Right ventricle myocardium inferior (tissue), 1 donor: Measurements from ENCODE around the gene PKIG. TPM values are rescaled to one million over a fixed set of nuclear protein-coding genes. Genes with fewer than 3 reads are reported as not detected.

Experiments
- ATAC-seq: fragments of 200-7000 bp; cut with Tn5 transposase; one replicate; pipeline ENCODE4 v1.9.1; 2020; ENCODE audit warnings: mild to moderate bottlenecking, moderate library complexity
- DNase-seq: peaks from one replicate; pipeline ENCODE4 v3.0.0; 2021; ENCODE audit errors: missing footprints
- intact Hi-C: fragments of 100-400 bp; cut with DNase I; formaldehyde crosslinking; loops from one replicate; pipeline ENCODE4 v1.11.0; 2022
- total RNA-seq: library from RNA; stranded (reverse); fragmentation: NEBNext Ultra II Directional; extraction: Animal tissue kit (Norgen Biotek cat#: 25700); gene quantifications from one replicate; pipeline ENCODE4 v1.2.1, GENCODE V29; 2021
- donor health status: DM: no; HTN: yes; CAD: no; lungs with severe emphysema.

Gene PKIG
- total RNA-seq, 1 donor from 2014 or later: 206 TPM

DNA sequence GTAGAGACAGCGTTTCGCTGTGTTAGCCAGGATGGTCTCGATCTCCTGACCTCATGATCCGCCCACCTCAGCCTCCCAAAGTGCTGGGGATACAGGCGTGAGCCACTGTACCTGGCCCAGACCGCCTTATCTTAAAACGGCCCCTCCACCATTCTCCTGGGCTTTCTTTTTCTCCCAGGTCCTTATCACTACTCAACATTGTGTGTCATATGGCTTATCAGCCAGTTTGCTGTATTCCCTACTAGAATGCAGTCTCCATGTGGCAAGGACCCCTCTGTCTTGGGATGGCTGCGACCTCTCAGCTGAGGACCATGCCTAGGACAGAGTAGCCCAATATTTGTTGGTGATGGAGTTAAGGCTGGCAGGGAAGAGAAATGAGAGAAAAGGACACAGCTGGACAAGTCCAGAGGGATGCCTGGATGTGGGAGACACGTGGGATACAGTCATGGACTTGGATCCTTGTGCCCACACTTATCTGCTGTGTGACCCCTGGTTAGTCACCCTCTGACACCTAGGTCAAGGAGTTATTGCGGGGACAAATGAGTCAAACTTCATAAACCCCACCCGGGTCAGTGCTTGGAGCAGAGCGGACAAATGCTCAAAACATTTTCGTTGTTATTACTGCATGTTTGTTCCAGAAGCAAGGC, 45.1 kb downstream of the PKIG start:
- intact Hi-C loops: no loop called here
- ATAC-seq (no peak), DNase-seq (no peak)

DNA sequence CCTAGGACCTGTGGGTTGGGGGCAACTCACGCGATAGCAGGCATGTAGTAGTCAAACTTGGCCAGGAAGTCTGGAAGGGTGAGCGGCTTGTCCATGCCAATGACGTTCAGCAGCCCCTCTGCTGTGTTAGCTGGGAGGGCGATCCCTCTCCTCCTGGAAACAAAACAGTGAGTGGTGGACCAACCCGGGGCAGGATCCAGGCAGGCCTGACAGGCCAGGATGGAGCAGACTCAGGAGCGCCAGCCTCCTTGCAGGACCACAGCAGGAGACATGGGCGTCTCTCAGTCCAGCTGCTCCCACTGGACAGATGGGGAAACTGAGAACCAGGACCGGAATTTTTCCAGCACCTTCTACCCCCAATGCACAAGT, 46.6 kb downstream of the PKIG start:
- intact Hi-C loops: no loop called here
- ATAC-seq (no peak), DNase-seq (peak; percentile 25)

DNA sequence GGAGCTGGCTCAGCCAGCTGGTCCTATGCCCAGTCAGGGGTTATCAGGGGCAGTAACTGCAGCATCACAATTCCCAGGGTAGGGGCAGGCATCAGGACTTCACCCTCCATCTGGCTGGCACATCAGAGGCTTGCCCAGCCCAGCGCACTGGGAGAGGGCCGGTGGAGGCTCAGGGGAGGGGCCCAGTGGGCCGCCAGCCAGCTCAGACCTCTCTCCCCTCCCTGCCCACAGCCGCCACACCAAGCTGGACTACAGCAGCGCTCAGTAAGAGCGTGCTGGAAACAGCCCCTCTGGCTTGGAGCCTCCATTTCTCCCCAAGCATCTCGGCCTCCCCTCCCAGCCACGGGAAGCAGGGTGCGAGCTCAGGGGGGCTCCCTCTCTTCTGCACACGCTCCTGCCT, 47.2 kb downstream of the PKIG start:
- ATAC-seq: no peak
- intact Hi-C loops: no loop called here
- peak; percentile 32 for DNase-seq

DNA sequence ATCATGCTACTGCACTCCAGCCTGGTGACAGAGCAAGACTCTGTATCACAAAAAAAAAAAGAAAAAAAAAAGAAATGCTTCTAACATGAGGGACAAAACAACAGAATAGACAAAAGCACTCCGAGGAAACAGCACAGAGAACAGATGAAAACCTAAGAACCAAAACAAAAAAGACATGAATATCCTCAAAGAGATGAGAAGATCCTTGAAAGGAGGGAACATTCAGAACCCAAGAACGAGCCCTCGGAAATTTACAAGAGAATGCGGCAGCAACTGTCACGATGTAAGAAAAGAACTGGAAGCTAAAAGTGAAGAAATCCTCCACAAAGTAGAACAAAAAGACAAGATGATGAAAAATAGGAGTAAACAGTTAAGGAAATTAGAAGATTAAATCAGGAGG, 47.9 kb downstream of the PKIG start:
- DNase-seq: no peak
- ATAC-seq: no peak
- intact Hi-C loops: no loop called here

DNA sequence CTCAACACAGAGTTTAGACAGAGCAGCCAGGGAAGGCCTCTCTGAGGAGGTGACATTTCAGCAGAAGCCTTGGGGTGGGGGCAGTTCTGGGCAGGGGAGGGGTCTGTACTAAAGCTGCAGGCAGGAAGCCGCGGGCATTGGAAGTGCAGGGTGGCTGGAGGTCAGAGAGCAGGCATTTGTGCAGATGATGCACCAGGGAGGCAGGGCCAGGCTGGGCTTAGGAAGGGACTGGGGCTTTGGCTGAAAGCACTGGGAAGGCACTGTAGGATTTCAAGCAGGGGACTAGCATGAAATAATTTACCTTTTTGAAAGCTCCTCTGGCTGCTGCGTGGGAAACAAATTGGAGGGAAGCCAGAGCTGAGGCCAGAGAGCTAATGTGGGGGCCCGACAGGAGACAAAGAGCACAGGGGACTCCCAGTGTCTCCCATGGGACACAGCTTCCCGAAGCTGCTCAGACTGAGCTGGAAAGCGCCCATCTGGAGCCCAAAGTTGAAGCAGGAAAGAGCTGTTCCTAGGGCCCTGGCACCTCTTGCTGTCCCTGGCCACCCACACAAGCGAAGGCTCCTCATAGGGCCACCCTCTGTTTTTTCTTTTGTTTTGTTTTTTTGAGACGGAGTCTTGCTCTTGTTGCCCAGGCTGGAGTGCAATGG, 49.8 kb downstream of the PKIG start:
- DNase-seq: peak; percentile 46
- intact Hi-C loops: no loop called here
- ATAC-seq: no peak

DNA sequence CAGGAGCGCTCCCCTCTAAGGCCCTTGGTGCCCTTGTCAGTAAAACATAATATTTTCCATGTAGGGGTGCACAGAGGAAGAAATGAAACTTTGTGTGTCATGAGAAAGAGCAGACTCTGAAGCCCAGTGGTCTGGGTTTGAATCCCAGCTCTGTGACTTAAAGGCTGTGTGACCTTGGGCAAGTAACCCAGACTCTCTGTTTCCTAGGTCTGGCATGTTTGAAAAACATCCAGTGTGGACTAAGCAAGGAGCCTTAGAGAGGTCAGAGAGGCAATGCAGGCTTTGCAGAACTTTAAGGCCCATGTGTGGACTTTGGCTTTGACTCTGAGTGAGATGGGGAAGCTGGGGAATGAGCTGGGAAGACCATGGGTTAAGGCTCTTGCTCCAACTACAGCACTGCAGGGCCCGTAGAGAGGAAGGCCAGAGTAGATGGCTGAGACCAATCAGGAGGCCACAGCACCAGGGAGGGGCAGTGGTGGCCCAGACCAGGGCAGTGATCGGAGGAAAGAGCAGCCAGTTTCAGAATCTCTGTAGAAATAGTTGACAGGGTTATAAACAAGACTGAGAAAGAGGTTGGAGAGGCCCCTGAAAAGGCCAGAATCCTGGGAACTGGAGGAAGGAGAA, 50.9 kb downstream of the PKIG start:
- intact Hi-C loops: no loop called here
- DNase-seq (peak; percentile 37), ATAC-seq (no peak)

DNA sequence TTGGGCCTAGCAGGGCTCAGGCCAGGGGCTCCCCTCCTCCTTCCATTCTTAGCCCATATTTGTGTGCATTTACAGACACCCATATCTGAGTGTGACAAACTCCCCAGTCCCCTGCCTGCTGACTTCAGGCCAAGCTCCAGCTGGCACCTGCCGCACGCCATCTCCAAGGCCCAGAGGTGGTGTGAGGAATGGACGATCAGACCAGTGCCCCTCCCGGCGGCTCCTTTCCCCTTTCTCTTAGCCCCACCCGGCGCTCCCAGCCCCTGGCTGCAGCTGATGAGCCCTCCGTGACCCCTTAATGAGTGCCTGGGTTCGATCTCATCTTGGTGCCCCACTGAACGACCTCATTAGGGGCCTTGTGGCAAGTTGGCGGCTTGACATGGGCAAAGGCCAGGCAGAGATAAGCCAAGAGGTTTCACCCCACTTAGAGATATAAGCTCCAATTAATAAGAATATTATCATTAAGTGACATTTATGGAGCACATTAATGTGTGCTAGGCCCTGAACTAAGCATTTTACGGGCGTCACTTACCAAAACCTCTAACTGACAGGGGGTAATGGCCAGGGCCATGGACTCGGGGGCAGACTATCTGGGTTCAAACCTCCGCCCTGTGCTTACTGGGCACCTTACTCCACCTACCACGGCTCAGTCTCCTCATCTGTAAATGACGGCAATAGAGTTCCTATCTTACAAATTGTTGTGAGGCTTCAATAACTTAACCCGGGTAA, 51.7 kb downstream of the PKIG start:
- intact Hi-C loops: no loop called here
- ATAC-seq (no peak), DNase-seq (peak; percentile 63)

DNA sequence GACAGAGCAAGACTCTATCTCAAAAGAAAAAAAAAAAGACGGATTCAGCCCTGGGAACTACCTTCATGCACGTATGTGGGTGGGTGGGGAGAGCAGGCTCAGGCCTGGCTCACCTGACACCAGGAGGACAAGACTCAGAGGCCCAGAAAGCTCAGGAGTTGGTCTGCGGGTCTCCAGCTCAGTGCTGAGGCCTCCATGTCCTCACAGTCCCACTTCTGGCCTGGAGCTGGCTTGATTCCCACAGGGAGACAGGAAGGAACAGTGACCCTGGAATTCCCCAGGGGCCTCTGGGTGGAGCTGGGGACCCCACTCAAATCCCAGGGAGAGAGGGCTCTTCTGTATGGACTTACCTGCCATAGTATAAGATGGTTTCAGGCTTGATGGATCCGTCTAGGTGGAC, 53.5 kb downstream of the PKIG start:
- no peak for ATAC-seq
- peak; percentile 43 for DNase-seq
- intact Hi-C loops: no loop called here

DNA sequence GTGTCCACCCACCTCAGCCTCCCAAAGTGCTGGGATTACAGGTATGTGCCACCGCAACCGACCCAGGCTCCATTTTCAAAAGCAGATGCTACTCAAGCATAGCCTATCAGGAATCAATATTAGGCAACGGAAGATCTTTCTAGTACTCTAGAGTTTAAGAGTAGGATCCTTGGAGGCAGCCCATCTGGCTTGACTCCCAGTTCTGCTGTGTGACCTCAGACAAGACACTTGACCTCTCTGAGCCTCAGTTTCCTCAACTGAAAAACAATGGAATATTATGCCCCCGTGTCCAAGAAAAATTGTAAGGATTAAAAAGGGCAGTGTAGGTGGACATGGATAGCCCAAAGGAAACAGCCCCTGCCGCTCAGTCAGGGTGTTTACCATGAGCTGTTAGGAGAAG, 54.7 kb downstream of the PKIG start:
- DNase-seq (peak; percentile 66), ATAC-seq (no peak)
- intact Hi-C loops: no loop called here

DNA sequence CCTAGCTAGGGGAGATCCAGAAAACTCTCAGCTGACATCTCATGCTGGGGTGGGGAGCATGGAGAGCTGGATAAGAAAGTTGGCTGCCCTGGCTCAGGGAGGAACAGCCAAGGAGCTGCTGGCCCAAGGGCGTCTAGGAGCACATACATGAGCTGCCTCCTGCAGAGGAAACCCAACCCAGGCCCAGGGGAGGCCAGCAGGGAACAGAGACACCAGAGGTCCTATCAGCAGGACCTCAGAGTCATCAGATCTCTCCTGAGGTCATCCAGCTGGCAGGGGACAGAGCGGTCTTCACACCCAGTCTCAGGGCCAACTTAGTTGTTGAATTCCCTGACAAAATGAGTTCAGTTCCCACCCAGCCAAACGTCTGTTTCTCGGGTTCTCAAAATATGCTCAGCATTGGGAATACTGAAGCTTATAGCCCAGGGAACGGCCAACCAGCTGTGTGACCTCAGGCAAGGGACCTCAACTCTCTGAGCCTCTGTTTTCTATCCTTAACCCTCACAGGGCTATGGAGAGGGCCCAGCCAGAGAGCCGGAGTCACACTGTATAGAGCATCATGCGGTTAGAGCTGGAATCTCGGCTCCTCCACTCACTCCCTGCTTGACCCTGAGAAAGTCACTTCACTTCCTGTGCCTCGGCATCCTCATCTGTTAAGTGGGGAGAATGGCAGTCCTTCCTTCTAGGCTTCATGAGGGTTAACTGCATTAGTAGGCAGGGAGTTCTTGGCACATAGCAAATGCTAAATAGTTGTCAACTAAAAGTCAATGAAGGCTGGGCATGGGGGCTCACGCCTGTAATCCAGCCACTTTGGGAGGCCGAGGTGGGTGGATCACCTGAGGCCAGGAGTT, 55.4 kb downstream of the PKIG start:
- intact Hi-C loops: no loop called here
- ATAC-seq (peak; percentile 95), DNase-seq (peak; percentile 93)

DNA sequence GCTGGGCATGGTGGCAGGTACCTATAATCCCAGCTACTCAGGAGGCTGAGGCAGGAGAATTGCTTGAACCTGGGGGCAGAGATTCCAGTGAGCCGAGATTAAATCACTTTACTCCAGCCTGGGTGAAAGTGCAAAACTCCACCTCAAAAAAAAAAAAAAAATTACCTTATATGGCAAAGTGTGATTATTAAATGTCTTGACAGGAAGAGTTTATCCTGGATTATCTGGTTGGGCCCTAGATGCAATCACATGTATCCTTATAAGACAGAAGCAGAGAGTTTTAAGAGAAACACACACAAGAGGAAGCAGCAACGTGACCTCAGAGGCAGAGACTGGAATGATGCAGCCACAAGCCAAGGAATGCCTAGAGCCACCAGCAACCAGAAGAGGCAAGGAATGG, 58.1 kb downstream of the PKIG start:
- no peak for ATAC-seq
- DNase-seq: no peak
- intact Hi-C loops: no loop called here

DNA sequence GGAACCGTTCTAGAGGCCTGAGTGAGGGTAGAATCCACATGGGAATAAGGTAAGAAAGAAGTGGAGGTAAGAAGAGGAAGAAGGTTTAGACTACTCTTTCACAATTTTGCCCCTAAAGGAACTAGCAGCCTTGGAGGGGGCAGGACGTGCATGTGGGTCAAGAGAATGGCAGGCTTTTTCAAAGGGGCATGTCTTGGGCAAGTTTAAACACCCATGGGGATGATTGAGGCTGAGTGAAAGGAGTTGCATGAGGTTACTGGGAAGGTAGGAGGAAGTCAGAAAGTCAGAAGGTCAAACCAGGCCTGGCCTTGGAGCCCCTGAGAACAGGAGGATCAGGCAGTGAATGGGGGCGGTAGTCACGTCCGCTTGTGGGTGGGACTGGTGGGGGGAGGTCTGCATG, 58.9 kb downstream of the PKIG start:
- intact Hi-C loops: no loop called here
- DNase-seq: no peak
- ATAC-seq: no peak

DNA sequence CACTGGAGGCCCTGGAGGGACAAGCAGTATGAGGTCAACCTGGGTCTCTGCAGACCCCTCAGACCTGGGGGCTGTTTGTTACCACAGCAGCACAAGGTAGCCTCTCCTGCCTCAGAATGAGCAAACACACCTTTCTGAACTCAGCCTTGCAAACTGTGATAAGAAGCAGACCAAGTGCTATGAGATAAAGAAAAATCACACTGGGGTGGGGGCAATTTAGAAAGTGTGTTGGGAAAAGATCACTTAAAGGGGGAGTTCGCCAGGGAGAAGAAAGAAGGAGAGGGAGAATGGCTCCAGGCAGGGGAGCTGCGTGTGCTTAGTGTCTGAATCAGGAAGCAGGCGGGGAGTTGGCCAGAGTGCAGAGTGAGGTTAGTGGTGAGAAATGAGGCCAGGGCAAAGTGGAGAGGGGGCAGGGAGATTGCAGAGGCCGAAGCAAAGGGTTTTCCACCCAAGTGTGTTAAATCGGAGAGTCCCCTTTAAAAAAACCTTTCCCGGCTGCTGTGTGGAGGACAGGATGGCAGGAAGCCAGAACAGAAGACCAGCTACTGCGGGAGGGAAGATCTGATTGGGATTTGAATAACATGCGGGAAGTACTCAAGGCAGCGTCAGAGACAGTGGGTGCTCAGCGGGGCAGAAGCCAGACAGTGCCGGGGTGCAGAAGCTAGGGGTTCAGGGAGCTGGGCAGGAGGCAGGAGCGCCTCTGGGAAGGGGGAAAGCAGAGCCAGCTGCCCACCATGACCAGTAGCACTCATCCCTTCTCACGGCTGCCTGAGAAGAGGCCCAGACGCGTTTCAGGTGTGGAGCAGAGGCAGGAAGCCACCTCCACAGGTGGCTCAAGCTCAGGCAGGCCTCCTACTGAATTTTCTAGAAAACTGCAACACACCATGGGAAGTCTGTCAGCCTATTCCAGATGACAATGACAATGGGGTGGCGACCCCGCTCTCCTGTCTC, 60.1 kb downstream of the PKIG start:
- DNase-seq: peak; percentile 86
- intact Hi-C loops: no loop called here
- ATAC-seq: peak; percentile 63

DNA sequence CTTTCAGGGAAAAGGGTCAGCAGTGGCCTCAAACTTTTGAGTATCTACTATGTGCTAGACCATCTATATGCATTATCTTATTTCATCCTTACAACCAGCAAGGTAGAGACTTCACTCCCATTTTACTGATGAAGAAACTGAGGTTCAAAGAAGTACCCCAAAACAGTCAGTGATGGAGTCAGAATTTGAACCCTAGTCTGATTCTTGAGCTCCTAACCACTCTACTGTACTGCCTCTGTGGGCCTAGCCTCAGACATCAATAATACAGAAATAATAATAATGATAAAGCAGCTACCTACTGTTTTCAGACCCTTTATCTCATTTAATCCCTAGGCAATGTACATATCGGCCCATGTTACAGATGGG, 60.8 kb downstream of the PKIG start:
- DNase-seq (no peak), ATAC-seq (no peak)
- intact Hi-C loops: no loop called here

DNA sequence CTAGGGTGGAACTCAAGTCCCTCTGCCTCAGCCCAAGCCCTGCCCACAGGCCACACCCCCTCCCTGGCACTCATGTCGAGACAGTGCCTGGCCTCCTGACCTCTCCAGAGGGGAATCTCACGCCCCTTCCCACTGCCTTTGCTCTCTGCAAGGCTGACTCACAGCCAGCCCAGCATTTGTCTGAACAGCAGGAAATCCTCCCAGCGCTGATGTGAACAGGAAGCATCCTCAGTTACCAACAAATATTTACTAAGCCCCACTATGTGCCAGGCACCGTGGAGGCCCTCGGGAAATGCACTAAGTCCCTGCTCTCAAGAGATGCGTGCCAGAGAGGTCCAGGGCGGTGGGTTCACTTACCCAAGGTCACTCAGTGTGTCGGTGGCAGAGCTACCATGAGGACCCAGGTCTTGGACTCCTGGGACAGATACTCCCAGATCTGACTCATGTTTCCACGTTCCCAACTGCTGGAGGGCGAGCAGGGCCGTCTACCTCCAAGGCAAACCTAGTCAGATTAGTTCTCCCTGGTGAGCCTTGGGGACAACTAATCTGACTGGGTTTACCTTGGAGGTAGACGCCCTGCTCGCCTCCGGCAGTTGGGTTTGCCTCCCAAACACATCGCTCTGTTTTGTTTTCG, 61.3 kb downstream of the PKIG start:
- peak; percentile 66 for ATAC-seq
- intact Hi-C loops: no loop called here
- peak; percentile 87 for DNase-seq

DNA sequence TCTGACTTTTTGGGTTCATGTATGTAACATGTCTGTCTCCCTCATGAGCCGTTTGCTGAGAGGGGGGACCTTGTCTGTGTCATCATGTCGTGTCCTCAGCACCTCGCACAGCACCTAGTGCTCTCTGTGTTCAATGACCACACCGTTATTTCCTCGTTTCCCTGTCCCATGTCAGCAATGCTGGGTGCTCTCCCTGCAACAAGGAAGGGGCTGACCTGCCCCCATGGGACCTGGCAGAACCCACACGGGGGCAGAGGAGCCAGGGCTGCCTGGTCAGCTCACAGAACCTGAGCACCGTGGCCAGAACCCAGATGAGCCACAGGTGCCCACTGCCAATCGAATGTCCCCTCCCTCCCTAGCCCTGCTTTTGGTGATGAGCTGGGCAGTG, 61.8 kb downstream of the PKIG start:
- ATAC-seq (no peak), DNase-seq (no peak)
- intact Hi-C loops: no loop called here

DNA sequence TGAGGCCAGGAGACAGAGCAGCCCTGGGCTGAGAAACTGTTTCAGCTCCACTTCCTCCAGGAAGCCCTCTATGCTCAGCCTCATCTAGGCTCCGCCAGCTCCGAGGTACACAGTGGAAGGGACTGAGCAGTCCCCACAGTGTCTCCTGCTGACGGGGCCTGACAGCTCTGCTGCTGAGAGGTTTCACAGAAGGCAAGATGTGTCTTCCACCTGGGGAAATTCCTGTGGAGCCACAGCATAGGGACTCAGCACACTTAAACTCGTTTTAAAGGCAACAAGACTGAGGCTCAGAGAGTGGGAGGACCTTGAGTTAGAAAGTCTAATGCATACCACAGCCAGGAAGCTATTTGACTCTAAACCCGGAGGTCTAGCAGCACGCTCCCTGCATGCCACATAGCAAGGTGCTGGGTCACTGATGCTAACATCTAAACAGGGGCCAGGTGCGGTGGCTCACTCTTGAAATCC, 62.3 kb downstream of the PKIG start:
- DNase-seq: no peak
- intact Hi-C loops: no loop called here
- ATAC-seq: no peak
